Articular chondrocyte of knee joint (primary cell): Measurements from ENCODE around the gene PRLR. TPM values are rescaled to one million over a fixed set of nuclear protein-coding genes. Genes with fewer than 3 reads are reported as not detected.

Source experiments
- total RNA-seq: library from RNA; depleted of rRNA; stranded (reverse); fragments of >200 nt; gene quantifications from 2 replicates; pipeline ENCODE4 v1.2.3, GENCODE V29; 2012

Gene PRLR
- total RNA-seq = 1.6 and 2.3 TPM in 2 replicates

DNA sequence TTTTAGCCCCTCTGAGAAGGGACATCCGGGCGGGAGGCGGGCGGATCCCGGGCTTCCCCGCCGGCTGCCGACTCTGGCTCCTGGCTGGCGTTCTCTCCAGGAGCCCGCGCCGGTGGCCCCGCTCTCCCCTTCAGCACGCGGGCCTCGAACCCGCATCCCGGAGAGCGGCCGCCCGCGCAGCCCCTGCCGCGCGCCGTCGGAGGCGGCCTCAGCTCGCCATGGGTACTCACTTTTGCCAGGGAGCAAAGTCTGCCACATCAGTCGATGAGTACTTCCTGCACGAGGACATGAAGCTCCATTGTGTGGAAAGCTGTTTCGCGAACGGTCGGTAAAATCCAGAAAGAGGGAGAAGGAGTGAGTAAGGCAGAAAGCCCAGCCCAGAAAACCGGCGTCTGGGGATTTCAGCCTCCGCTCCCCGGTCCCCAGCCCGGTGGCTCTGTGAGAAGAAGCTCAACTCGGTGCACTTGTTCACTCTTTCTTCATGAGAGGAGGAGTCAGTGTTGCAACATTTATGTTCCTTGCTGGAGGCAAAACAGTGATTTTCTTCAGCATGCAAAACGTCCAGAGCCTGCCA is at the start of gene PRLR:
TSS of gene PRLR (minus strand) at position 450 of the 574 bp plus-strand sequence. CDS start 140,867 bp downstream, outside the sequence.

DNA sequence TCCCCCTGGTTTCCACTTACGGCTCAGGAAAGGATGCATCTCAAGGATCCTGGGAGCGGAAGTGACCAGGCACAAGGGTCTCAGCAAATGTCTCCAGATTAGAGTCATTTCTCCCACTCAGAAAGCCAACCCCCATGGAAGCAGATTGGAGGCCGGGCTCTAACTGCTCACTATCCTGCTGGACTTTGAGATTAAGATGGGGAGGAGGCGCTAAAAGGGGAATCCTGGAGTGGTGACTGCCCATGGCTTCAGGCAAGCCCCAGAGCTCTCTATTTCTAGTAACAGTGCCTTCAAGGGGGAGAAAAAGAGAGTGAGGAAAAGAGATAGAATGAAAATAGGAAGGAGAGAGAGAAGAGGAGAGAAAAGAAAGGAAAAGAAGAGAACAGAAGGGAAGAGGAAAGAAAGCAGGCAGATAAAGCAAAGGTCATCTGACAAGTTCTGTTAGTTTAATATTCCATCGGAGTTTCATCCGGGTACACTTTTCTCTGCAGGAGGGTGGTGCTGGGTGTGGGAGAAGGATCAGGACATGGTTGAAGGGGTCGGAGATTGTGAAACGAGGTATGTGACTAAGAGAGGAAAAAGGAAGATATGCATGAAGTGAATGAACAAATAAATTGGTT is 182.4 kb downstream of the PRLR start, which contains the start of gene AGXT2:
TSS of gene AGXT2 (minus strand) at position 165 of the 620 bp plus-strand sequence. CDS start at position 108, 57 bp downstream.

Other genes starting within 250 kb of the PRLR start
- gene AGXT2, start 182.5 kb downstream of the PRLR start, total RNA-seq = not detected in 2 replicates